ENCODE data around the gene ANKS1B. TPM values are rescaled to one million over a fixed set of nuclear protein-coding genes. Genes with fewer than 3 reads are reported as not detected.

Gene ANKS1B
- total RNA-seq, 1 experiment from 2014 or later: 0.54 TPM

DNA sequence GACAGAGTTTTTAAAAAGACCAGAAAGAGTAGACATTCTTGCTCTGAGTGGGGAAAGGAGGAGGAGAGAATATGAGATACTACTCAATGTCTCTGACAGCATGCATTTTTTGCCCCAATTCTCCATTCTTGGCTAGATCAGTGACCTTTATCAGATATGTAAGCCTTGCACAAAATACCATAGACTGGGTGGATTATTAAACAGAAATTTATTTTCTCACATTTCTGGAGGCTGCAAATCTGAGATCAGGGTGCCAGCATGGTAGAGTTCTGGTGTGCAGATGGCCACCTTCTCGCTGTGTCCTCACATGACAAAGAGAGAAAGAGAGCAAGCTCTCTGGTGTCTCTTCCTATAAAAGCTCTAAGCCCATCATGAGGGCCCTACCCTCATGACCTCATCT is 38.6 kb downstream of the ANKS1B start:
- CTCF ChIA-PET: no interaction called here
- intact Hi-C loops (cut with micrococcal nuclease): no loop called here
- no peak overlapping the region for H3K4me2 ChIP-seq (ENCODE audit: low read length)
- no peak overlapping the region for H3K4me3 ChIP-seq (replicated peaks in 1 of 2; ENCODE audit: low read depth in 1 of 2, low read length in 2 of 2)
- no peaks in the 10 kb centered on the region for H3K4me1 ChIP-seq (ENCODE audit: control insufficient read depth in 1 of 2, insufficient read depth in 2 of 2, low read length in 2 of 2)
- TF ChIP-seq CBX3 (IDR thresholded peaks at IDR 0.05; ENCODE audit: low read depth): no peak
- no peak for TF ChIP-seq ATF3 (IDR thresholded peaks at IDR 0.05)
- TF ChIP-seq YY1 (IDR thresholded peaks at IDR 0.05; ENCODE audit: extremely low read depth, insufficient replicate concordance, low read depth, low read length): no peak
- no peak for TF ChIP-seq RAD21 (IDR thresholded peaks at IDR 0.05; ENCODE audit: low read depth)
- TF ChIP-seq ZFX (IDR thresholded peaks at IDR 0.05): no peak
- TF ChIP-seq JUND (IDR thresholded peaks at IDR 0.05): no peak
- no peak for TF ChIP-seq ELF1 (IDR thresholded peaks at IDR 0.05; ENCODE audit: borderline replicate concordance, low read depth)
- no peak for TF ChIP-seq ZBTB33 (IDR thresholded peaks at IDR 0.05; ENCODE audit: extremely low read depth, insufficient replicate concordance, low read length)
- no peak for TF ChIP-seq SRF (IDR thresholded peaks at IDR 0.05; ENCODE audit: low read depth)
- no peak for TF ChIP-seq SP1 (IDR thresholded peaks at IDR 0.05; ENCODE audit: low read depth)
- no peak for TF ChIP-seq EZH2phosphoT487 (IDR thresholded peaks at IDR 0.05; ENCODE audit: borderline replicate concordance)
- no peak for TF ChIP-seq CEBPB (IDR thresholded peaks at IDR 0.05; ENCODE audit: low read depth)
- no peak for TF ChIP-seq SIN3A (IDR thresholded peaks at IDR 0.05; ENCODE audit: low read depth)
- no peak for TF ChIP-seq ZNF274 (IDR thresholded peaks at IDR 0.05; ENCODE audit: low read depth, low read length)
- TF ChIP-seq, protein P1, sequence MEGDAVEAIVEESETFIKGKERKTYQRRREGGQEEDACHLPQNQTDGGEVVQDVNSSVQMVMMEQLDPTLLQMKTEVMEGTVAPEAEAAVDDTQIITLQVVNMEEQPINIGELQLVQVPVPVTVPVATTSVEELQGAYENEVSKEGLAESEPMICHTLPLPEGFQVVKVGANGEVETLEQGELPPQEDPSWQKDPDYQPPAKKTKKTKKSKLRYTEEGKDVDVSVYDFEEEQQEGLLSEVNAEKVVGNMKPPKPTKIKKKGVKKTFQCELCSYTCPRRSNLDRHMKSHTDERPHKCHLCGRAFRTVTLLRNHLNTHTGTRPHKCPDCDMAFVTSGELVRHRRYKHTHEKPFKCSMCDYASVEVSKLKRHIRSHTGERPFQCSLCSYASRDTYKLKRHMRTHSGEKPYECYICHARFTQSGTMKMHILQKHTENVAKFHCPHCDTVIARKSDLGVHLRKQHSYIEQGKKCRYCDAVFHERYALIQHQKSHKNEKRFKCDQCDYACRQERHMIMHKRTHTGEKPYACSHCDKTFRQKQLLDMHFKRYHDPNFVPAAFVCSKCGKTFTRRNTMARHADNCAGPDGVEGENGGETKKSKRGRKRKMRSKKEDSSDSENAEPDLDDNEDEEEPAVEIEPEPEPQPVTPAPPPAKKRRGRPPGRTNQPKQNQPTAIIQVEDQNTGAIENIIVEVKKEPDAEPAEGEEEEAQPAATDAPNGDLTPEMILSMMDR (IDR thresholded peaks at IDR 0.05 in 2 of 3, conservative IDR thresholded peaks at IDR 0.05 in 1 of 3; ENCODE audit: borderline replicate concordance in 1 of 3, insufficient read depth in 1 of 3, low read depth in 2 of 3, low read length in 2 of 3): no peak
- TF ChIP-seq FOSL1 (IDR thresholded peaks at IDR 0.05; ENCODE audit: low read depth): no peak
- no peak for TF ChIP-seq TCF7L2 (IDR thresholded peaks at IDR 0.05; ENCODE audit: borderline replicate concordance, extremely low read depth, insufficient read depth, insufficient read length)
- TF ChIP-seq, protein P2, sequence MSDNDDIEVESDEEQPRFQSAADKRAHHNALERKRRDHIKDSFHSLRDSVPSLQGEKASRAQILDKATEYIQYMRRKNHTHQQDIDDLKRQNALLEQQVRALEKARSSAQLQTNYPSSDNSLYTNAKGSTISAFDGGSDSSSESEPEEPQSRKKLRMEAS (IDR thresholded peaks at IDR 0.05): no peak
- no peak overlapping the region for H3K9ac ChIP-seq (ENCODE audit: low read length)
- no peaks in the 10 kb centered on the region for H4K20me1 ChIP-seq (ENCODE audit: insufficient read depth)
- POLR2A ChIA-PET: no interaction called here
- H3K9me2 ChIP-seq (ENCODE audit: insufficient read depth): no peaks in the 10 kb centered on the region
- no peaks in the 10 kb centered on the region for H3K36me3 ChIP-seq (ENCODE audit: control insufficient read depth in 1 of 2, insufficient read depth in 2 of 2, low read length in 2 of 2)
- RAD21 ChIA-PET (ENCODE audit: low non-redundant PET in 1 of 2, low total read pairs in 2 of 2, uncharacterized antibody in 2 of 2, unreplicated experiment in 2 of 2): no interaction called here
- DNase-seq (ENCODE audit: low read depth, low spot score): no peak
- peaks cover 54% of the 10 kb centered on the region for H3K27me3 ChIP-seq (ENCODE audit: insufficient read depth, low read length)
- no peaks in the 10 kb centered on the region for H3K9me3 ChIP-seq (ENCODE audit: control insufficient read depth in 1 of 2, insufficient read depth in 1 of 2, low read depth in 1 of 2, low read length in 2 of 2)
- no peaks in the 10 kb centered on the region for H3K79me2 ChIP-seq (ENCODE audit: insufficient read depth, low read length)
- ATAC-seq: no peak
- H3K27ac ChIP-seq (ENCODE audit: low read depth, low read length): no peak overlapping the region
- H2AFZ ChIP-seq (ENCODE audit: low read depth, low read length, poor library complexity, severe bottlenecking): no peak overlapping the region
- BruUV-seq (replicated peaks): no TSS peak

Data from HCT116 (cell line).